ENCODE results near the gene CD1D.

DNA sequence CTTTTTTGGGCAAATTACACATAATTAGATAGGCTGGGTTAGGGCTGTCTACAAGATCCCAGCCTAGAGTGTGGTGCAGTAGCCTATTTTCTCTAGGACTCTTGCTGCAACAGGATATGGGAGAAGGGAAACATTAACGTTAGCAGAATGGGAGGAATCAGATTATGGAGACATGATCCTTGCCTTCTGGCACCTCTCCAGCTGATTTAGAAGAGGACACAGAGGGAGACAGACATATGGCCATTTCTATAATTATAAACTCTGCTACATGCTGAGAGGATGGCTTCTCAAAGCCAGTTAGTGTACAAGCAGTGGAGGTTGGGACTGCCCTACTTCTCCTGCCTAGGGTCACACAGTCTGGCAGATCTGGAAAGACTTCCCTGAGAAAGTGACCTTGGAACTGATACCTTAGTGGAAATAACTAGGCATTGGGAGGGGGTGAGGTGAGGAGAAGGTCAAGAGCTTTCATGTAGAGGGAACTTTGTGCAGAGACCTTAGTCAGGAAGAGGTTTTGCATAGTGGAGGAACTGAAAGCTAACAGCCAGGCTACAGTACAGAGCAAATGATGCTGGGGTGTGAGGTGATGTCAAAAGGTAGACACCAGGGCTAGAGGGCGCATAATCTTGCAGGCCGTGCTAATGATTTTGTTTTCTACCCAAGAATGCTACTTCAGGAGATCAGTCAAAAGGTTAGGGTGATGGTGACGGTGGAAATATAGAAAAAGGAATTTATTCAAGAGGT lies 1.2 kb upstream of the CD1D start:
- TF ChIP-seq, protein P1, sequence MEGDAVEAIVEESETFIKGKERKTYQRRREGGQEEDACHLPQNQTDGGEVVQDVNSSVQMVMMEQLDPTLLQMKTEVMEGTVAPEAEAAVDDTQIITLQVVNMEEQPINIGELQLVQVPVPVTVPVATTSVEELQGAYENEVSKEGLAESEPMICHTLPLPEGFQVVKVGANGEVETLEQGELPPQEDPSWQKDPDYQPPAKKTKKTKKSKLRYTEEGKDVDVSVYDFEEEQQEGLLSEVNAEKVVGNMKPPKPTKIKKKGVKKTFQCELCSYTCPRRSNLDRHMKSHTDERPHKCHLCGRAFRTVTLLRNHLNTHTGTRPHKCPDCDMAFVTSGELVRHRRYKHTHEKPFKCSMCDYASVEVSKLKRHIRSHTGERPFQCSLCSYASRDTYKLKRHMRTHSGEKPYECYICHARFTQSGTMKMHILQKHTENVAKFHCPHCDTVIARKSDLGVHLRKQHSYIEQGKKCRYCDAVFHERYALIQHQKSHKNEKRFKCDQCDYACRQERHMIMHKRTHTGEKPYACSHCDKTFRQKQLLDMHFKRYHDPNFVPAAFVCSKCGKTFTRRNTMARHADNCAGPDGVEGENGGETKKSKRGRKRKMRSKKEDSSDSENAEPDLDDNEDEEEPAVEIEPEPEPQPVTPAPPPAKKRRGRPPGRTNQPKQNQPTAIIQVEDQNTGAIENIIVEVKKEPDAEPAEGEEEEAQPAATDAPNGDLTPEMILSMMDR (IDR thresholded peaks at IDR 0.05) = no peak
- peak in 1 of 4 donors; percentile 24 for TF ChIP-seq POLR2A (IDR thresholded peaks at IDR 0.05)

All from esophagus squamous epithelium (tissue), 4 donors.